ENCODE data around the gene A3GALT2.
A peak's percentile ranks its signal among the peaks of the same experiment; 100 is the strongest.

Gene A3GALT2

GRCh38 chr1:33270808-33271465, 50.0 kb downstream of the A3GALT2 start:
- H3K9me3 ChIP-seq (ENCODE audit: control insufficient read depth, low read length): no peaks in the 10 kb centered on the region
- no peak overlapping the region for H3K18ac ChIP-seq (ENCODE audit: low read depth in 1 of 2, low read length in 2 of 2)
- no peak overlapping the region for H3K14ac ChIP-seq (ENCODE audit: low read length in 2 of 2)
- no peak overlapping the region for H2BK12ac ChIP-seq (ENCODE audit: low read length in 2 of 2)
- H3K27me3 ChIP-seq (ENCODE audit: control insufficient read depth in 1 of 2, insufficient read depth in 1 of 2, low read length in 2 of 2): no peaks in the 10 kb centered on the region
- DNase-seq: no peak
- H3K9ac ChIP-seq (ENCODE audit: low read length): no peak overlapping the region
- WGBS: 96% methylated on average over 7 of the region's 7 CpGs
- no peak overlapping the region for H3K4me2 ChIP-seq (ENCODE audit: low read length, poor library complexity, severe bottlenecking)
- no peak overlapping the region for H3K23ac ChIP-seq (ENCODE audit: low read length in 2 of 2)
- no peak overlapping the region for H2AFZ ChIP-seq (ENCODE audit: low read depth, low read length)
- no peak overlapping the region for H4K8ac ChIP-seq (ENCODE audit: low read length)
- no peak overlapping the region for H3K27ac ChIP-seq (ENCODE audit: low read length, poor library complexity, severe bottlenecking)
- peaks cover 66% of the 10 kb centered on the region for H3K79me1 ChIP-seq (replicated peaks; ENCODE audit: low read length, poor library complexity, severe bottlenecking)
- no peak overlapping the region for H3K4ac ChIP-seq (ENCODE audit: low read depth in 1 of 2, low read length in 2 of 2)
- H3K4me1 ChIP-seq (ENCODE audit: control insufficient read depth, insufficient read depth, low read depth, low read length): peaks cover 26% of the 10 kb centered on the region
- no peak overlapping the region for H4K91ac ChIP-seq (ENCODE audit: low read length)
- H3K36me3 ChIP-seq (ENCODE audit: control insufficient read depth in 1 of 2, insufficient read depth in 2 of 2, low read depth in 1 of 2, low read length in 2 of 2): peaks cover 15 to 52% of the 10 kb centered on the region in 2 experiments
- no peak overlapping the region for H2BK120ac ChIP-seq (ENCODE audit: low read depth, low read length)
- H2AK5ac ChIP-seq (ENCODE audit: low read length, severe bottlenecking): no peak overlapping the region
- no peak overlapping the region for H2BK5ac ChIP-seq (ENCODE audit: low read depth, low read length, poor library complexity, severe bottlenecking)
- no peak overlapping the region for H2BK15ac ChIP-seq (ENCODE audit: low read depth, poor library complexity, severe bottlenecking)
- no peak overlapping the region for H3K4me3 ChIP-seq (ENCODE audit: insufficient read depth in 1 of 2, low read depth in 1 of 2, low read length in 2 of 2)

GRCh38 chr1:33270379-33270778, 50.5 kb downstream of the A3GALT2 start:
- 93% methylated on average over 5 of the region's 5 CpGs for WGBS
- peaks cover 64% of the 10 kb centered on the region for H3K79me1 ChIP-seq (replicated peaks; ENCODE audit: low read length, poor library complexity, severe bottlenecking)
- no peak for DNase-seq
- no peak overlapping the region for H3K23ac ChIP-seq (ENCODE audit: low read length in 2 of 2)
- H2BK120ac ChIP-seq (ENCODE audit: low read depth, low read length): no peak overlapping the region
- H3K4me3 ChIP-seq (ENCODE audit: insufficient read depth in 1 of 2, low read depth in 1 of 2, low read length in 2 of 2): no peak overlapping the region
- H3K9me3 ChIP-seq (ENCODE audit: control insufficient read depth, low read length): no peaks in the 10 kb centered on the region
- H2AK5ac ChIP-seq (ENCODE audit: low read length, severe bottlenecking): no peak overlapping the region
- H2AFZ ChIP-seq (ENCODE audit: low read depth, low read length): no peak overlapping the region
- no peak overlapping the region for H3K14ac ChIP-seq (ENCODE audit: low read length in 2 of 2)
- H2BK12ac ChIP-seq (ENCODE audit: low read length in 2 of 2): no peak overlapping the region
- H2BK5ac ChIP-seq (ENCODE audit: low read depth, low read length, poor library complexity, severe bottlenecking): no peak overlapping the region
- H3K27me3 ChIP-seq (ENCODE audit: control insufficient read depth in 1 of 2, insufficient read depth in 1 of 2, low read length in 2 of 2): no peaks in the 10 kb centered on the region
- no peak overlapping the region for H4K8ac ChIP-seq (ENCODE audit: low read length)
- H3K27ac ChIP-seq (ENCODE audit: low read length, poor library complexity, severe bottlenecking): no peak overlapping the region
- H3K4me1 ChIP-seq (ENCODE audit: control insufficient read depth, insufficient read depth, low read depth, low read length): peaks cover 26% of the 10 kb centered on the region
- H3K4me2 ChIP-seq (ENCODE audit: low read length, poor library complexity, severe bottlenecking): no peak overlapping the region
- peaks cover 15 to 46% of the 10 kb centered on the region in 2 experiments for H3K36me3 ChIP-seq (ENCODE audit: control insufficient read depth in 1 of 2, insufficient read depth in 2 of 2, low read depth in 1 of 2, low read length in 2 of 2)
- no peak overlapping the region for H3K18ac ChIP-seq (ENCODE audit: low read depth in 1 of 2, low read length in 2 of 2)
- H3K9ac ChIP-seq (ENCODE audit: low read length): no peak overlapping the region
- no peak overlapping the region for H4K91ac ChIP-seq (ENCODE audit: low read length)
- H3K4ac ChIP-seq (ENCODE audit: low read depth in 1 of 2, low read length in 2 of 2): no peak overlapping the region
- no peak overlapping the region for H2BK15ac ChIP-seq (ENCODE audit: low read depth, poor library complexity, severe bottlenecking)

DNA sequence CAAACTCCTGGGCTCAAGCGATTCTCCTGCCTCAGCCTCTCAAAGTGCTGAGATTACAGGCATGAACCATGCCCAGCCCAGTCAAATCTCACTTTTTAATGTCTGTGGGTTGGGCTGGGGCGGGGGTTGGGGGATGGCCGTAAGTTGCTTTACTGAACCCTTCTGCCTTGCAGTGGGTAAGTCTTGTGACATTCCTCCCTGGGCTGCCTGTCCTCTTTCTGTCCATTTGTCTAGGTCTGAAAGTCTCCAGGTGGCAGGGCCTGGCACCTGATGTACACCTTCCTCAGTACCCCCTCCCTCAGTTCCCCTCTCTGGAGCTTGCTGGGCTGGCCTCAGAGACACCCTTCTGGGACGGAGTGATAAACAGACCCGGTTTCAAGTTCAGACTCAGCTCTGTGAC, 51.3 kb downstream of the A3GALT2 start:
- Histone ChIP-seq H3K18ac (ENCODE audit: low read depth in 1 of 2, low read length in 2 of 2) (no peak overlapping the region), H3K23ac (ENCODE audit: low read length in 2 of 2) (no peak overlapping the region), H2AFZ (ENCODE audit: low read depth, low read length) (no peak overlapping the region), H2BK5ac (ENCODE audit: low read depth, low read length, poor library complexity, severe bottlenecking) (no peak overlapping the region), H3K4me1 (ENCODE audit: control insufficient read depth, insufficient read depth, low read depth, low read length) (peaks cover 26% of the 10 kb centered on the region), H3K9ac (ENCODE audit: low read length) (peak overlapping the region; percentile 51), H3K27me3 (ENCODE audit: control insufficient read depth in 1 of 2, insufficient read depth in 1 of 2, low read length in 2 of 2) (no peaks in the 10 kb centered on the region), H3K36me3 (ENCODE audit: control insufficient read depth in 1 of 2, insufficient read depth in 2 of 2, low read depth in 1 of 2, low read length in 2 of 2) (peaks cover 15 to 42% of the 10 kb centered on the region in 2 experiments), H2BK12ac (ENCODE audit: low read length in 2 of 2) (no peak overlapping the region), H3K9me3 (ENCODE audit: control insufficient read depth, low read length) (no peaks in the 10 kb centered on the region), H4K8ac (ENCODE audit: low read length) (no peak overlapping the region), H2BK120ac (ENCODE audit: low read depth, low read length) (no peak overlapping the region), H2BK15ac (ENCODE audit: low read depth, poor library complexity, severe bottlenecking) (no peak overlapping the region), H3K4me3 (ENCODE audit: insufficient read depth in 1 of 2, low read depth in 1 of 2, low read length in 2 of 2) (no peak overlapping the region), H3K14ac (ENCODE audit: low read length in 2 of 2) (no peak overlapping the region), H3K27ac (ENCODE audit: low read length, poor library complexity, severe bottlenecking) (no peak overlapping the region), H3K79me1 (replicated peaks; ENCODE audit: low read length, poor library complexity, severe bottlenecking) (peaks cover 65% of the 10 kb centered on the region), H3K4me2 (ENCODE audit: low read length, poor library complexity, severe bottlenecking) (no peak overlapping the region), H2AK5ac (ENCODE audit: low read length, severe bottlenecking) (no peak overlapping the region), H4K91ac (ENCODE audit: low read length) (no peak overlapping the region), H3K4ac (ENCODE audit: low read depth in 1 of 2, low read length in 2 of 2) (no peak overlapping the region)
- no peak for DNase-seq
- 74% methylated on average over 4 of the region's 5 CpGs for WGBS

DNA sequence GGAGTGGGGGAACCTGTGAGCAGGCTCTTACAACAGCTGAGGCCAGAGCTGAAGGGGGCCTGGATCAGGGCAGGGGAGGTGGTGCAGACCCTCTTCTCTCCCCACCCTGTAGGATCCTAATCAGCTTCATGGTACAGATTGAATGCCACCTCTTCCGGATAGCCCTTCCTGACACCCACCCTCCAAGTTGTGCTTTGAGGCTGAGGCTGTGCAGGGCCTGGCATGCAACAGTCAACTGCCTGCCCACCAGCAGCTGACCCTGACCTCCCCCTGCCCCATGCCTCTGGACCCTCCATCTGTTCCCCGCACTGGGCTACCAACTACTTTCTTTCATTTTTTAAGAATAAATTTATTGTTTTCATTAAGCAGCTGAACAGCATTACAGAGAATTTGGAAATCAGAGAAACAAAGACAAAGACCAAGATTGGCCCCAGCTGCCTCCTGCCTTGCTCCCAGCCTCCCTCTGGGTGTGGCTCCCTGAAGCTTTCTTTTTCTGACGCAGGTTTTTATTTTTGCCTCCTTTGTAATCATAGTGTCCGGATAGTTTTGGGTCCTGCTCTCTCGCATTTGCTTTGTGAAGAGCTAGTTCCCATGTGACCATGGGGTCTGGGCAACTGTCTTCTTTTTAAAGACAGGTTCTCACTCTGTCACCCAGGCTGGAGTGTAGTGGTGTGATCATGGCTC, 51.8 kb downstream of the A3GALT2 start:
- H2BK12ac ChIP-seq (ENCODE audit: low read length in 2 of 2): no peak overlapping the region
- peak overlapping the region; percentile 51 for H3K9ac ChIP-seq (ENCODE audit: low read length)
- H3K27ac ChIP-seq (ENCODE audit: low read length, poor library complexity, severe bottlenecking): no peak overlapping the region
- H3K14ac ChIP-seq (ENCODE audit: low read length in 2 of 2): no peak overlapping the region
- H2AK5ac ChIP-seq (ENCODE audit: low read length, severe bottlenecking): no peak overlapping the region
- H3K79me1 ChIP-seq (replicated peaks; ENCODE audit: low read length, poor library complexity, severe bottlenecking): peaks cover 62% of the 10 kb centered on the region
- no peak overlapping the region for H2BK120ac ChIP-seq (ENCODE audit: low read depth, low read length)
- H3K4me3 ChIP-seq (ENCODE audit: insufficient read depth in 1 of 2, low read depth in 1 of 2, low read length in 2 of 2): no peak overlapping the region
- H2BK5ac ChIP-seq (ENCODE audit: low read depth, low read length, poor library complexity, severe bottlenecking): no peak overlapping the region
- no peak overlapping the region for H3K23ac ChIP-seq (ENCODE audit: low read length in 2 of 2)
- no peak for DNase-seq
- H3K4me2 ChIP-seq (ENCODE audit: low read length, poor library complexity, severe bottlenecking): no peak overlapping the region
- no peak overlapping the region for H3K4ac ChIP-seq (ENCODE audit: low read depth in 1 of 2, low read length in 2 of 2)
- H3K36me3 ChIP-seq (ENCODE audit: control insufficient read depth in 1 of 2, insufficient read depth in 2 of 2, low read depth in 1 of 2, low read length in 2 of 2): peaks cover 15 to 42% of the 10 kb centered on the region in 2 experiments
- no peak overlapping the region for H4K8ac ChIP-seq (ENCODE audit: low read length)
- H3K9me3 ChIP-seq (ENCODE audit: control insufficient read depth, low read length): no peaks in the 10 kb centered on the region
- 92% methylated on average over 4 of the region's 5 CpGs for WGBS
- no peak overlapping the region for H3K18ac ChIP-seq (ENCODE audit: low read depth in 1 of 2, low read length in 2 of 2)
- no peak overlapping the region for H4K91ac ChIP-seq (ENCODE audit: low read length)
- no peak overlapping the region for H2AFZ ChIP-seq (ENCODE audit: low read depth, low read length)
- peaks cover 26% of the 10 kb centered on the region for H3K4me1 ChIP-seq (ENCODE audit: control insufficient read depth, insufficient read depth, low read depth, low read length)
- no peaks in the 10 kb centered on the region for H3K27me3 ChIP-seq (ENCODE audit: control insufficient read depth in 1 of 2, insufficient read depth in 1 of 2, low read length in 2 of 2)
- no peak overlapping the region for H2BK15ac ChIP-seq (ENCODE audit: low read depth, poor library complexity, severe bottlenecking)

All from mesenchymal stem cell (in vitro differentiated cells and primary cell).